IgD-negative memory B cell (primary cell): ENCODE results near the gene PDE4D. TPM values are rescaled to one million over a fixed set of nuclear protein-coding genes. Genes with fewer than 3 reads are reported as not detected.

ENCODE experiments used
- H3K27ac Mint-ChIP-seq, 3 donors: one replicate each; pipeline ENCODE4 v1.8.0; 2020 to 2022; ENCODE audit warnings: mild to moderate bottlenecking in 3 of 3, mixed read lengths in 3 of 3, moderate library complexity in 1 of 3
- H3K27me3 Mint-ChIP-seq: one replicate; pipeline ENCODE4 v1.8.0; 2021; ENCODE audit warnings: mixed read lengths
- H3K36me3 Mint-ChIP-seq: one replicate; pipeline ENCODE4 v1.8.0; 2020; ENCODE audit warnings: mild to moderate bottlenecking, mixed read lengths
- H3K4me1 Mint-ChIP-seq, 3 donors: one replicate each; pipeline ENCODE4 v1.8.0; 2020 to 2022; ENCODE audit warnings: mixed read lengths in 3 of 3, mild to moderate bottlenecking in 1 of 3
- H3K4me3 Mint-ChIP-seq, 4 donors: one replicate each; pipeline ENCODE4 v1.8.0; 2020 to 2022; ENCODE audit warnings: mild to moderate bottlenecking in 4 of 4, mixed read lengths in 4 of 4, moderate library complexity in 3 of 4
- H3K9me3 Mint-ChIP-seq, 3 donors: one replicate each; pipeline ENCODE4 v1.8.0; 2020 to 2021; ENCODE audit warnings: mixed read lengths in 3 of 3, mild to moderate bottlenecking in 1 of 3
- polyA plus RNA-seq: library from polyadenylated mRNA; unstranded; fragments of 300-500 nt; fragmentation: Illumina TruSeq; gene quantifications from one replicate; pipeline ENCODE4 v1.2.3, GENCODE V29; 2021

Gene PDE4D
- polyA plus RNA-seq, 1 donor from 2014 or later, result 18.8 TPM

DNA sequence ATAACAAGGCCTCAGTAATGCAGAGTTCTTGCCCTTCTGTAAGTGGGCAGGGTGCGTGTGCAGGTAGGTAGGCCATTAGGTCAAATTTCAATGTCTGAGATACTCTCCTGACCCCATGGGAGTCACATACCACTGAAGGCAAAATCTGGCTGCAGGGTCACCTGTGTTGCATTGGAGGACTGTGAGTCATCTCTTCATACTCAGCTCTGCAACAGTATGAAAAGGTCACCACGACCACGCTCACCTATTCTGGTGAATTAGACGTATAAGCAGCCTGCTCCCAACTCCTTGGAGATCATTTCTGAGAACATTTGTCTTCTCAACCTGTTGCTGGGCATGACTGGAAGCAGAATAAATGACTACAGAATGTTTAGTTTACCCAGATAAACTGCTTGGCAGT is 599.8 kb downstream of the PDE4D start:
- peaks cover 5 to 19% (median 13%) of the 10 kb centered on the region in 3 donors for H3K4me1 Mint-ChIP-seq
- no peak overlapping the region for H3K27ac Mint-ChIP-seq
- H3K9me3 Mint-ChIP-seq, result no peaks in the 10 kb centered on the region
- no peaks in the 10 kb centered on the region for H3K36me3 Mint-ChIP-seq
- no peaks in the 10 kb centered on the region for H3K27me3 Mint-ChIP-seq
- no peak overlapping the region for H3K4me3 Mint-ChIP-seq

DNA sequence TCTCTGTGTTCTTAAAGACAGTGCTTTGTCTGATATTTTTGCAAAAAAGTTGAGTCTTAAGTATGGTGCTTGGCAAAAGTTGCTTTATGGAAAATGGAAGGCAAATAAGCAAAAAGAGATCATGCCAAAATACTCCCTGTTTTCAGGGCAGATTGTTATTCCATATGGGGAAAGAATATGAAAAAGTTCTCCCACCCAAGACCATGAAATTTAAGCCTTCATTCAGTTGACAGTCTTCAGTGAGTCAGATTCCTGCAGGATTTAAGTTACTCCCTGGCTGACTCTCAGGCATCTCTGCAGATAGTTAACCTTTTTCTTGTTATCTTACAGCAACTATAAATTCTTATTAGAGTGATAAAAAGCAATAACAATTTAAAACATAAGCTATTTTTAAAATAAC is 601.6 kb downstream of the PDE4D start:
- no peak overlapping the region for H3K27ac Mint-ChIP-seq
- H3K27me3 Mint-ChIP-seq, result no peaks in the 10 kb centered on the region
- H3K9me3 Mint-ChIP-seq, result no peaks in the 10 kb centered on the region
- no peaks in the 10 kb centered on the region for H3K36me3 Mint-ChIP-seq
- peaks cover 3 to 11% (median 5%) of the 10 kb centered on the region in 3 donors for H3K4me1 Mint-ChIP-seq
- no peak overlapping the region for H3K4me3 Mint-ChIP-seq

DNA sequence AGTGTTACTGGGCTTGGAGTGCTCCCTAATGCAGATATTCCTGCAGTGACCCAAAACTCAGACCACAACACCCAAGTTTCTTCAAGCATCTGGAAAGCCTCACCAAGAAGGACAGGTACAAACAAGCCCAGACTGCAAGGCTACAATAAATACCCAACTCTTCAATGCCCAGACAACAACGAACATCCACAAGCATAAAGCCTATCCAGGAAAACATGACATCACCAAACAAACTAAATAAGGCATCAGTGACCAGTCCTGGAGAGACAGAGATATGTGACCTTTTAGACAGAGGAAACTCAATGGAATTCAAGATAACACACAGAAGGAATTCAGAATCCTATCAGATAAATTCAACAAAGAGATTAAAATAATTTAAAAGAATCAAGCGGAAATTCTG is 605.6 kb downstream of the PDE4D start:
- no peaks in the 10 kb centered on the region for H3K36me3 Mint-ChIP-seq
- H3K27me3 Mint-ChIP-seq, result no peaks in the 10 kb centered on the region
- H3K27ac Mint-ChIP-seq, result no peak overlapping the region
- no peak overlapping the region for H3K4me3 Mint-ChIP-seq
- H3K9me3 Mint-ChIP-seq, result no peaks in the 10 kb centered on the region
- peaks cover 0 to 9% (median 3%) of the 10 kb centered on the region in 3 donors for H3K4me1 Mint-ChIP-seq

DNA sequence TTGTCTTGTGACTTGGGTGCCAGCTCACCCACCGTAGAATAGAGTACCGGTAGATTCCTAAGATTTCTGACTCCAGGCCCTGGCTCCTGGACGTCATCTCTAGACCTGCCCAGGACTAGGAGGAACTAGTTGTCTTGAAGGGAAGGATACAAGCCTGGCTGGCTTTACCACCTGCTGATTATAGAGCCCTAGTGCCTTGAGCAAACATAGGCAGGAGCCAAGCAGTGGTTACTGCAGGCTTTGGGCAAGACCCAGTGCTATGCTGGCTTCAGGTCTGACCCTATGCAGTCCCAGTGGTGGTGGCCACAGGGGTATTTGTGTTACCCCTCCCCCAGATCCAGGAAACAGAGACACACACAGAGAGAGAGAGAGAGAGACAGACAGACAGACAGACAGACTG is 606.2 kb downstream of the PDE4D start:
- H3K4me1 Mint-ChIP-seq, result peaks cover 0 to 9% (median 3%) of the 10 kb centered on the region in 3 donors
- no peak overlapping the region for H3K27ac Mint-ChIP-seq
- H3K4me3 Mint-ChIP-seq, result peak overlapping the region in 1 of 4 donors; percentile 41
- H3K9me3 Mint-ChIP-seq, result no peaks in the 10 kb centered on the region
- H3K36me3 Mint-ChIP-seq, result no peaks in the 10 kb centered on the region
- no peaks in the 10 kb centered on the region for H3K27me3 Mint-ChIP-seq

DNA sequence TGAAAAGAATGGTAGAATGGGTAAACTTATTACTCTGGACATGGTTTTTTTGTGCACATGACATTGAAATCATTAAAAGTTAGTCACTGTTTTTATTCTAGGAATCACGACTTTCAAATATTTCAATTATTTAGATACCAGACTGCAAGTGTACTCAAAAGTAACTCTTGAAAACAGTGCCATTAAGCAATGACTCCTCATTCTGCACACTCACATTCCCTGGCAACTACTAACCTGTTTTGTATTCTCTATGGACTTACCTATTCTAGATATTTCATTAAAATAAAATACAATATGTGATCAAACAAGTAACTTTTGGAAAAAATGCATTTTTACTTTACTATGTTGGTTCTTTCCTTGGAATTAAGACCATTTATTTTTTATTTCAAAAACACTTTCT is 607.0 kb downstream of the PDE4D start:
- Mint-ChIP-seq H3K27me3 (no peaks in the 10 kb centered on the region), H3K9me3 (peaks cover 0 to 1% (median 0%) of the 10 kb centered on the region in 3 donors), H3K27ac (no peak overlapping the region), H3K36me3 (no peaks in the 10 kb centered on the region), H3K4me1 (peaks cover 0 to 11% (median 3%) of the 10 kb centered on the region in 3 donors), H3K4me3 (no peak overlapping the region)

DNA sequence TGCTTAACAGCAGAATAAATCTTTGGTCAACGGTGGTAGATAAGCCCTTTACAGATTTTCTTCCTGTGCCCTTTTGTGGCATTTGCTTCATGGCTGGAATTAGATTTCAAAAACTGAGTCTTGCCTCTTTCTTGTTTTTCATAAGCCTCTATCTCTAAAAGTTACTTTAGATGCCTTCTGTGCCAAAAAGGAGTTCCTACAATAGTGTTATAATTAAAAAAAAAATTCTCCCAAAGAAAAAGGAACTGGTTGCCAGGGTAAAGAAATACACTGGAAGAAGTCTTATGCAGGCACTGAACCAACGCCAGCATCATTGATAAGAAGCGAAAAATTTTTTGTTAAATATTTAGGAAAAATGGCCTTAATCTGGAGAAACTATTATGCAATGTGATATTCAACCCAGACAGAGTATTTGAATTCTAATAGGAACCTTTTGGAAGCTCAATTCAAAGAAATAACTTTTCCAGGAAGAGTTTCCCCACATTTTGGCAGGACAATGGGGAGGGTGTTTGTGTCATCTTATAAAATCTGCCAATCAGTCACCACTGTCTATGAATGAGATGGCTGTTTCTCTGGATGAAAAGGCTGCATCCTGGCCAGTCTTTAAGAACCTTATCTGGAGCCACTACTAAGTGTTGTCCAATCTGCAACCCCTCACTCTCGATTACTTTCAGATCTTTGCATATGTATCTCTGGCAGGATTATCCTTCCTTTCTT is 608.1 kb downstream of the PDE4D start:
- Mint-ChIP-seq H3K9me3 (peaks cover 0 to 2% (median 0%) of the 10 kb centered on the region in 3 donors), H3K4me3 (no peak overlapping the region), H3K27ac (no peak overlapping the region), H3K4me1 (peaks cover 0 to 15% (median 3%) of the 10 kb centered on the region in 3 donors), H3K36me3 (no peaks in the 10 kb centered on the region), H3K27me3 (no peaks in the 10 kb centered on the region)

DNA sequence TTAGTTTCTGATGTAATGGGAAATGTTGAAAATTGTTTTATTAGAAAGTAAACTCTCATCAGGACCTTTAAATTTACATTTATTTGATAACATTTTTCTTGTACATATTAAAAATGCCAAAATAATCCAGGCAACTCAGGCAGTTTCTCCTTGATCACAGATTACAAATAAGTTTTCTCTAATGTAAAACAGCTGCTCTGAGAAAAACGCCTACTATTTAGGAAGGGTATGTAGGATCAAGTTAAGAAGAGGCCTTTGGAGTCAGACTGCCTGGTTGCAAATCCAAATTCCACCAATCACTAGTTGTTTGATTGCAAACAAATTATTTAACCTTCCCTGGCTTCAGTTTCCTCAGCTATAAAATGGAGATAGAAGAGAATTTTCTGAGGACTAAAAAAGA is 610.8 kb downstream of the PDE4D start:
- Mint-ChIP-seq H3K27ac (no peak overlapping the region), H3K27me3 (no peaks in the 10 kb centered on the region), H3K9me3 (peaks cover 0 to 2% (median 0%) of the 10 kb centered on the region in 3 donors), H3K36me3 (no peaks in the 10 kb centered on the region), H3K4me3 (no peak overlapping the region), H3K4me1 (peaks cover 0 to 22% (median 4%) of the 10 kb centered on the region in 3 donors)

DNA sequence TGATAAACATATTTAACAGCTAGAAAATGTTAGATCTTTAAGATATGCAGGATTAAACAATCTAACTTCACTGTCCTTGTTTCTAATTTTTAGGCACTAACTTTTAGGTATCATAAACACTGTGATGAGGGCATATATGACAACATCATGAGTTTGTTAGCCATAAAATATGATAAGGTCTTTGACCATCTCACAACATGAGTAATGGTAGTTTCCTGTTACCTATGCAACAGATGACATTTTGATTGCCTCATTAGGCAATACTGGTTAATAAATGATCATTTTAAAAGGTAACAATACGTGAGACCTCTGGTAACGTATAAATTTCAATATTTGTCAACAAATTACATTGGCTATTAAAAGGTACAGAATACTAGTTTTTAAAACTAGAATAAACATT is 613.5 kb downstream of the PDE4D start:
- Mint-ChIP-seq H3K4me3 (no peak overlapping the region), H3K27ac (no peak overlapping the region), H3K4me1 (peaks cover 13 to 38% (median 14%) of the 10 kb centered on the region in 3 donors), H3K27me3 (no peaks in the 10 kb centered on the region), H3K36me3 (no peaks in the 10 kb centered on the region), H3K9me3 (peaks cover 0 to 2% (median 0%) of the 10 kb centered on the region in 3 donors)

DNA sequence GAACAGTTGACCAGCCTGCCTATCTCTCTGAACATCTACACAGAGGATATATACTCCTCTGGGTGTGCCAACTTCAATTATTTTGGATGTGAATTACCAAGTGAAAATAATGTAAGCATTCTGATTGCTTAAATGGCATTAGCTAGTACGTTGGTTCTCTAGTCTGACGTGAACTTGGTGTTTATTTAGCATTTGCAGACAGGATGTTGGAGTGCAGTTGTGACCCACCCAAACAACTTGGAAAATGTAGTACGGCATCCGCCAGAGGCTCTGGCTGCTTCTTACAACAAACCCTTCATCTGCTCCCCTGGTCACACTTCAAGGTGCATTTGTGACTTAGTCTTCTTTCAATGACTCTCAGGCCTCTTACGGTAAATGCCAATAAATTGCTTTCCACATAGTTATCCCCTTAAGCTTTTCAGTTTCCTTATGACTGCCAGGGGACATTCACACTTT is 616.6 kb downstream of the PDE4D start:
- no peaks in the 10 kb centered on the region for H3K36me3 Mint-ChIP-seq
- H3K27me3 Mint-ChIP-seq, result no peaks in the 10 kb centered on the region
- H3K9me3 Mint-ChIP-seq, result peaks cover 0 to 2% (median 0%) of the 10 kb centered on the region in 3 donors
- H3K27ac Mint-ChIP-seq, result no peak overlapping the region
- H3K4me3 Mint-ChIP-seq, result peak overlapping the region in 2 of 4 donors; percentile 5 to 19
- H3K4me1 Mint-ChIP-seq, result peaks cover 14 to 35% (median 17%) of the 10 kb centered on the region in 3 donors

DNA sequence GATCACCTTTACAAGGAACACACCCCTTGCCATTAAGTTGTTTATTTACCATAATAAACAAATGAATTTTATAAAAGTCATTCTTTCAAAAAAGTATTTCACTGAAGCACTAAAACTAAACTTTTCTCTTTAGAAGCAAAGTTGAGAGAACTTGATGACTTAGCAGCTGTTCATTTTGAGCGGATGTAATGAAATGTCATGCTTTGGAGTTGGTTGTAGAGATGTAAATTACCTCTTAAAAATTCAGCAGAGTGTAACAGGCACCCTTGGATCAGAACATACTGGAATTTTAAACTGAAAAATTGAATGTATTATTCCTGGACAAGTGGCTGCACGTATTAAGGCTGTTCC is 617.2 kb downstream of the PDE4D start:
- Mint-ChIP-seq H3K36me3 (no peaks in the 10 kb centered on the region), H3K9me3 (no peaks in the 10 kb centered on the region), H3K27ac (peak overlapping the region in 1 of 3 donors; percentile 78), H3K27me3 (no peaks in the 10 kb centered on the region), H3K4me1 (peaks cover 14 to 33% (median 17%) of the 10 kb centered on the region in 3 donors), H3K4me3 (peak overlapping the region in 1 of 4 donors; percentile 39)

DNA sequence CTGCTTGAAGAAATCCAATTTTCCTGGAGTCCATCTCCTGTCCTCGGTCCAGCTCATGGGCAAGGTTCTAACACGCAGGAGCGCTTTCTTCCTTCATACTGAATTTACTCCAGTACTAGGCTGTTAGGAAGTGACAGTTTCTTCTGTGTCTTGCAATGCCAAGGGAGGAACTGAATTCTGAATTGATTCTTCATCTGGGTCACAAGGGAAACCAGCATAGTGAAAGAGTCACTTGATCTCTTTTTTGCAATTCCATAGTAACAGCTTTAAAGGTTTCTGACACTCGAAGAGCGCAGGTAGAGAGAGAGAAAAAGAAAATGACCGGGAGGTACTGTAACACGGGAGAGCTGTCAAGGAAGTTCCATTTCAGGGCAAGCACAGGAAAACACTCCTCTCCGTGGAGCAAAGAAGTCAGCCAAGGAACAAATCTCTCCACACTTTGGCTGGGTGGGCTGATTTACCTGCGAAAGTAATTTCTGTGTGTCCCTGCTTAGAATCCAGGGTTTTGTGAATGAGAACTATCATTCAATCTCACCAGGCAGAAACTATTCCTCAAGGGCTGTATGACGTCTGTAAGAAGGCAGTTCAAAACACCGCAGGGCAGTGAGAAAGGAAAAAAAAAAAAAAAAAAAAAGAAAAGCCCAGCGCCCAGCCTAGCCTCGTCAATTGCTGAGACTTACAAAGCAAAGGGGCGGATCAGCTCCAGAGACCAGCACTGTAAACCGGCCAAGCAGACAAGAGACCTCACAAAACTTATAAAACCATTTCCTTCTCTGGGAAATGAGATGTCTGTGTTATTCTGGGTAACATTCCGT is 617.8 kb downstream of the PDE4D start:
- no peaks in the 10 kb centered on the region for H3K27me3 Mint-ChIP-seq
- peak overlapping the region in 2 of 3 donors; percentile 64 to 78 for H3K27ac Mint-ChIP-seq
- H3K4me1 Mint-ChIP-seq, result peaks cover 14 to 30% (median 17%) of the 10 kb centered on the region in 3 donors
- no peaks in the 10 kb centered on the region for H3K36me3 Mint-ChIP-seq
- H3K9me3 Mint-ChIP-seq, result no peaks in the 10 kb centered on the region
- peak overlapping the region; percentile 6 to 85 (median 36) for H3K4me3 Mint-ChIP-seq

DNA sequence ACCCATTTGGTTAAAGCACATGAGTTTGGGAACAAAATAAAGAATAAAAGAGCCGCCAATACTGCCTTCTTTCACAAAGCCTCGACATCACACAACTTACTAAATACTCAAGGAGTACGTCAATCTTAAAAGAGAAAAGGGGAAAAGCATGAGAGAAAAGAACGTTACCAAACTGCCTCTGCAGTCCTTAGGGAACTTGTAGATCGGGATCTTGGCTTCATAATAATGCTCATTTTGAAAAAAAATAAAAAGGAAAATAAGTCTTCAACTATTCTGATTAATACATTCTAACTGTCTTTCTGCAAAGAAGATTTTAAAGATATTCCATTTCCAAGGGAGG is 618.4 kb downstream of the PDE4D start:
- peaks cover 14 to 30% (median 17%) of the 10 kb centered on the region in 3 donors for H3K4me1 Mint-ChIP-seq
- no peaks in the 10 kb centered on the region for H3K27me3 Mint-ChIP-seq
- H3K9me3 Mint-ChIP-seq, result no peaks in the 10 kb centered on the region
- peak overlapping the region in 3 of 4 donors; percentile 6 to 39 (median 17) for H3K4me3 Mint-ChIP-seq
- H3K36me3 Mint-ChIP-seq, result no peaks in the 10 kb centered on the region
- peak overlapping the region in 1 of 3 donors; percentile 78 for H3K27ac Mint-ChIP-seq

DNA sequence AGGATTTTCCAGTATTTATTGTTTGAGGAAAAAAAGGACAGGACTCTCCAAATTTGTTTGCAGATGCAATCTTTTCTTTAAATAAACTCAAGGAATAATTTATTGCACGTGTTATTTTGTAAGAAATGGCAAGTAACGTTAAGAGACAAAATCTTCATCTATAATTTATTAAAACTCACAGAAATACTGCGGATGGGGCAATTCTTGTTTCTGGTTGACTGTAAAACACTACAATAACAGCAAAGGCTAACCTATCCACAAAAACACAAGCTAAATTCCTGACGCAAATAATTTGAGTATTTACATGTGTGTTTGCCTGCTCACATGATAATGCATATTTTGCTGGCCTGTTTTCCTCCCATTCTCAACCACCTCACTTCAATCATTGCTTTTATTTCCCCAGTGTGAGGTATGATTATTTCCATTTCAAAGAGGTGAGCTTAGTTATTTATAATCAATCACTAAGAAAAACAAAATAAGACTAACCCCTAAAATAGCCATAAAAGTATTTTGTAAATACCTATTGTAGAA is 619.4 kb downstream of the PDE4D start:
- no peaks in the 10 kb centered on the region for H3K27me3 Mint-ChIP-seq
- H3K4me3 Mint-ChIP-seq, result no peak overlapping the region

DNA sequence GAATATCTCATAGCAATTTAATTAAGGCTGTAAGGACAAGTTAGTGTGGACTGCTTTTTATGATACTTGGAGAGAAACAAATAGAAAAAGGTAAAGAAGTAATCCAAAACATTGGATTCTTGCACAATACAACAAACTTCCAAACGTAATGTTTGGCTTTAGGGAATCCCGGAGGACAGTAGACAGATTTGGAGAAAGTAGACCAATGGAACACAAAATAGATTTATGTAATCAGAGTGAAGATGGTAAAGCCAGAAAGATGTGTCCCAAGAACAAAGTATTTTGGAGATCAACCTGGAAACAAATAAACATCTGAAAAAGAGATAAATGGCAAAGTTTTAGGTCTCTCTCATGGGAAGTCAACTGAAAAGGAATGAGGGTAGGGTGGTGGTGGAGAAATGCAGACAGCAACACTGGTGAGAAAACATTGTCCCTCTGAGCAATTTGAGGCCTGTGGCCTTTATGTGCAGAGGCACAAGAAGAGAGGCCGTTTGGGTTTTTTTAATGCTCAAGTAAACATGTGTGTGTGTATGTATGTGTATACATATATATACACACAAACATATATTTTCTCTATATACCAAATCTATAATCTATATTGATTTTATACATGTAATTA is 620.6 kb downstream of the PDE4D start:
- no peak overlapping the region for H3K4me3 Mint-ChIP-seq
- H3K27me3 Mint-ChIP-seq, result no peaks in the 10 kb centered on the region
- no peaks in the 10 kb centered on the region for H3K36me3 Mint-ChIP-seq
- peaks cover 14 to 26% (median 16%) of the 10 kb centered on the region in 3 donors for H3K4me1 Mint-ChIP-seq
- H3K9me3 Mint-ChIP-seq, result no peaks in the 10 kb centered on the region
- no peak overlapping the region for H3K27ac Mint-ChIP-seq

More for the DNA sequence above, 619.4 kb downstream of the PDE4D start:
- no peak overlapping the region for H3K27ac Mint-ChIP-seq
- no peaks in the 10 kb centered on the region for H3K9me3 Mint-ChIP-seq
- no peaks in the 10 kb centered on the region for H3K36me3 Mint-ChIP-seq
- H3K4me1 Mint-ChIP-seq, result peaks cover 14 to 28% (median 17%) of the 10 kb centered on the region in 3 donors
